Endometrial microvascular endothelial cells (primary cell): ENCODE measurements around the gene CDH11. TPM values are rescaled to one million over a fixed set of nuclear protein-coding genes. Genes with fewer than 3 reads are reported as not detected.

Source experiments
- in situ Hi-C: cut with HindIII; loops from 2 replicates; pipeline ENCODE4 v1.10.0; 2017; ENCODE audit warnings: low sequenced_read_pairs, low pct_unique_long_range_greater_than_20kb; ENCODE audit errors: inconsistent ontology term
- total RNA-seq: library from RNA; depleted of rRNA; stranded (reverse); fragments of >200 nt; gene quantifications from one replicate; pipeline ENCODE4 v1.2.3, GENCODE V29; 2015; ENCODE audit errors: inconsistent ontology term

The CDH11 gene, protein sequence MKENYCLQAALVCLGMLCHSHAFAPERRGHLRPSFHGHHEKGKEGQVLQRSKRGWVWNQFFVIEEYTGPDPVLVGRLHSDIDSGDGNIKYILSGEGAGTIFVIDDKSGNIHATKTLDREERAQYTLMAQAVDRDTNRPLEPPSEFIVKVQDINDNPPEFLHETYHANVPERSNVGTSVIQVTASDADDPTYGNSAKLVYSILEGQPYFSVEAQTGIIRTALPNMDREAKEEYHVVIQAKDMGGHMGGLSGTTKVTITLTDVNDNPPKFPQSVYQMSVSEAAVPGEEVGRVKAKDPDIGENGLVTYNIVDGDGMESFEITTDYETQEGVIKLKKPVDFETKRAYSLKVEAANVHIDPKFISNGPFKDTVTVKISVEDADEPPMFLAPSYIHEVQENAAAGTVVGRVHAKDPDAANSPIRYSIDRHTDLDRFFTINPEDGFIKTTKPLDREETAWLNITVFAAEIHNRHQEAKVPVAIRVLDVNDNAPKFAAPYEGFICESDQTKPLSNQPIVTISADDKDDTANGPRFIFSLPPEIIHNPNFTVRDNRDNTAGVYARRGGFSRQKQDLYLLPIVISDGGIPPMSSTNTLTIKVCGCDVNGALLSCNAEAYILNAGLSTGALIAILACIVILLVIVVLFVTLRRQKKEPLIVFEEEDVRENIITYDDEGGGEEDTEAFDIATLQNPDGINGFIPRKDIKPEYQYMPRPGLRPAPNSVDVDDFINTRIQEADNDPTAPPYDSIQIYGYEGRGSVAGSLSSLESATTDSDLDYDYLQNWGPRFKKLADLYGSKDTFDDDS
- total RNA-seq, result 17.6 TPM

DNA sequence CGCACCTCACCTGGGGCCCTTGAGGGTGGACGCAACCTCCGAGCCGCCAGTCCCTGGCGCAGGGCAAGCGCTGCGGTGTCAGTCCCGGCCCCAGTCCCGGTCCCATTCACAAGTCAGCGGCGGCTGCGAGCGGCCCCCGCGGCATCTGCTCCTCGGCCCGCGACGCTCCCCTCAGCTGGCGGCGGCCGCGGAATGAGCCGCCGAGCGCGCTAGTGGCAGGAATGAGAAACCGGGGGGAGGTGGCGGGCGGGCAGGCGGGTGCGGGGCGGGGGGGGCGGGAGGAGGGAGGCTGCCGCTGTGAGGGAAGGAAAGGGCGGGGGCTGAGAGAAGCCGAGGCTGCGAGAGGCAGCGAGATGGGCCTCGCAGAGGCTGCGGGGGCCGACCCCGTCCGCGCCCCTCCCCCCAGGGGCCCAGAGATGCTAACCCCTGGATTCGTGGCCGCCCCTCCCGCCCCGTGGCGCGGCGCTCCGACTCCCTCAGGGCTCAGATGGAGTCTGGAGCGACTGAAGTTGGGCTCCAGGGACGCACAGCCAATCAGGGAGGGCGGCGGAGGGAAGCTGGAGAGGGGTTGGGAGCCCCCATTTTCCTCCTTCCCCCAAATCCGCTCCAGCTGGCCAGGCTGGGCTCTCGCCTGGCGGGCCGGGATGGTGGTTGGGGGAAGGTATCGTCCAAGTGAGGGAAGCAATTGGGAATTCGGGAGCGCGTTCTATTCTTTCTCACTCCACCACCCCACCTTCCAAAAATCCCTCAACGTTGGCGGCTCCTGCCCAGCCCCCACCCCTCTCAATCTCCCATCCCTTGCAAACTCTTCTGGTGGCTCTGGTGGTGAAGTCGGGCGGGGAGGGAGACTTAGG lies at the start of gene CDH11:
Gene CDH11, minus strand, starts transcription at position 194 of the 854 bp plus-strand sequence. CDS start 117,194 bp downstream, outside the sequence.
- in situ Hi-C loops, result no loop called here

DNA sequence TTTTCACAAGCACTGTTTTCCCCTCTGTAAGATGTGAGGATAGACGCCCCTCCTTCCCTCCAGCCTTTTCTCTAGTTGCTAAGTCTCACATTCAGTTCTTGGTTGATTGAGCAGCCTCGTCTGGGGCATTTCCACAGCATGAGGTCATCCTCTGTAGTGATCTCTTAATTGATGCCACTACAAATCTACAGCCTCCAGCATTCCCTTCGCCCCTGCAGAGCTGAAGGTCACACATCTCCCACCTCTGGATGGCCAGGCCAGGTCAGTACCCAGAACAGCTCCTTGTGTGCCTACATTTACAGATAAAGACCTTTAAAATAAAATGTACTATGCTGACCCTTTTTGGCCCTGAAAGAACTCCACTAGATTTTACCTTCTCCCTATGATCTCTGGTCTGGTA lies 32.5 kb upstream of the CDH11 start:
- in situ Hi-C loops, result no loop called here

DNA sequence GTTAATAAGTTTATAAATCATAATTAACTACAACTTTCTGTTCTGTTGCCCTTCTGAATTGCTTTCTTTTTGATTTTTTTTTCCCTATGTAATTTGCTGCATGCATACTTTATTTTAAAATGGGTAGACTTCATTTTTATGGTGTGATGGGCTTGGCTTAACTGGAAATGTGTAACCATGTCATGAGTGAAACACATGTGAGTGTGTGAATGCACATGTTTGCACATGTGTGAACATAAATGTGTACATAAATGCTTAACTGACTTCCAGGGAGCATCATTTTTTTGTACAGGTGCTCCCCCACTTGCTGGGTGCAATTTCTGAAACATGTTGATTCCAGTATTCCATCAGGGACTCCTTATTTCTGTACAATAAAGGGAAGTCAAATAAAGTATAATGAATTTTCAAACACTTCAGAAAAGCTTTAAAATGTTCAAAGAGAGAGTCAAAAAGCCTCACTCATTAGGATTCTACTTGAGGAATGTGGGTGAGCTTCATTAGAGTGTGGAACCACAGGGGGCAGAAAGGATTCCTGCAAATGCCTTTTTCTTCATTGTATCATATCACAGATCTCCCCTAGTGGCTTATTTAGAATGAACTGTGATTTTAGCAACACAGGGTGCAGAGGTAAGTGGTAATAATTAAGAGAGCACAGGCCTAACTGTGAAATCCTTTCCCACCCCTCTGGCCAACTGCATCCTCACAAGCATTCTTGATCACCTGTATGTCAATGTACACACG lies 31.7 kb upstream of the CDH11 start:
- in situ Hi-C loops, result no loop called here

DNA sequence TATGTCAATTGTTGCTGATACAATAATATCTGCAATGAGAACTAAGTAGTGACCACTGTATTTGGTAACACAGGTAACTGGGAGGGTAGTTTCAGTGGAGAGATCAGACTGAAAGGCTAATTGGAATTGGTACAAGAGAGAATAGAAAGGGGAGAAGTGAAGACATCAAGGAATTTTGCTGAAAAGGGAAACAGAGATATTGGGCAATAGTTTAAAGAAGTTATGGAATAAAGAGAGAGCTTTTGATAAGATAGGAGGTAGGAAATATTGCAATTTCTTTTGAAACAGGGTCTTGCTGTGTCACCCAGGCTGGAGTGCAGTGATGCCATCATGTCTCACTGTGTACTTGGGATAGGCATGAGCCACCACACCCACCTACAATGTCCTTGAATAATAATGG lies 26.9 kb upstream of the CDH11 start:
- in situ Hi-C loops, result no loop called here

- in situ Hi-C loops, result no loop called here
Measured at GRCh38 chr16:65142276-65142675, 20.4 kb upstream of the CDH11 start.

- in situ Hi-C loops, result no loop called here
Measured at GRCh38 chr16:65136681-65137080, 14.8 kb upstream of the CDH11 start.

- in situ Hi-C loops, result no loop called here
Measured at GRCh38 chr16:65126845-65127624, 5.2 kb upstream of the CDH11 start.

DNA sequence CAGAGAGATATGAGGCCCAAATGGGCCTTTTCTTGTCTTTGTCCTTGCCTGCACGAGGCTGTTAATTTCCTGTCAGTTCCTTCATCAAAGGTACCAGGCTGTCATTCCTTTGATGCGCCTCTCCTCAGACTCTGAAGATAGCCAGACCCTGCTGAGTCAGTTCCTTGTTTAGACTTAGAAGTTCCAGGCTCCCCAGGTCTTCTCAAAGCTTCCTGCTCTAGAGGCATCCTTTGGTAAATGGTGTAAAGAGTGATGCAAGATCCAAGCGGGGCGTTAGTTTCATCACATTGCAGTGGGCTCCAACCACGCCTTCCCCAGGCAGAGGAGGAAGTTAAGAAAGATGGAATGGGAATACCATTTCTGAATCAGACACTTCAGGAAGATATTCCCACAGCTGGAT lies 4.0 kb upstream of the CDH11 start:
- in situ Hi-C loops, result no loop called here

- in situ Hi-C loops, result no loop called here
Measured at GRCh38 chr16:65125322-65125721, 3.5 kb upstream of the CDH11 start.

DNA sequence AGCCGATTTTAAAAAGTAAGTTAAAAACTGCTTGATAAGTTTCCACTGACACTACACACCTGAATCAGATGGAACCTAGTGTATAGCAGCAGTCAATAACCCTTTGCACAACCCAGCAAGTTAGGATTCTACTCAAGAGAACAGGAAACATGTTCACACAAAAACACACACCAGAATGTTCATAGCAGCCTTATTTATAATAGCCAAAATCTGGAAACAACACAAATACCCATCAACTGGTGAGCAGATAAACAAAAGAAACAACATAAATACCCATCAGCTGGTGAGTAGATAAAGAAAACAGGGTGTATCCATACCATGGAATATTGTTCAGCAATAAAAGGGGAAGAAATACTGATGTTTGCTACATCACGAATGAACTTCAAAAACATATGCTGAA lies 2.7 kb upstream of the CDH11 start:
- in situ Hi-C loops, result no loop called here

DNA sequence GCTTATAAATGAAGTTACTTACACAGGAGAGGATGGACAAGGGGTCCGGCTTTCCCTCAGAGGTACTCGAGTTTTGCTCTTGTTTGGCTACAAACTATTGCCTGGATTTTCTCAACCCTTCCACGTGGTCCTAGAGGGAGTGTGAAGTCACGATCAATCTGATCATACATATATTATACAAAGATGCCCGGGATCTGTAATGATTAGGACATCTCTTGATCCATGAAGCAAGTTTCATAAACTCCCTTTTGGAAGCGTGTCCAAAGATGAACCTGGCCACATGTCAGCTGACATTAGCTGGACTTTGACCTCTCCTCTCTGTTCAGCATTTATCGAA lies 2.3 kb upstream of the CDH11 start:
- in situ Hi-C loops, result no loop called here

DNA sequence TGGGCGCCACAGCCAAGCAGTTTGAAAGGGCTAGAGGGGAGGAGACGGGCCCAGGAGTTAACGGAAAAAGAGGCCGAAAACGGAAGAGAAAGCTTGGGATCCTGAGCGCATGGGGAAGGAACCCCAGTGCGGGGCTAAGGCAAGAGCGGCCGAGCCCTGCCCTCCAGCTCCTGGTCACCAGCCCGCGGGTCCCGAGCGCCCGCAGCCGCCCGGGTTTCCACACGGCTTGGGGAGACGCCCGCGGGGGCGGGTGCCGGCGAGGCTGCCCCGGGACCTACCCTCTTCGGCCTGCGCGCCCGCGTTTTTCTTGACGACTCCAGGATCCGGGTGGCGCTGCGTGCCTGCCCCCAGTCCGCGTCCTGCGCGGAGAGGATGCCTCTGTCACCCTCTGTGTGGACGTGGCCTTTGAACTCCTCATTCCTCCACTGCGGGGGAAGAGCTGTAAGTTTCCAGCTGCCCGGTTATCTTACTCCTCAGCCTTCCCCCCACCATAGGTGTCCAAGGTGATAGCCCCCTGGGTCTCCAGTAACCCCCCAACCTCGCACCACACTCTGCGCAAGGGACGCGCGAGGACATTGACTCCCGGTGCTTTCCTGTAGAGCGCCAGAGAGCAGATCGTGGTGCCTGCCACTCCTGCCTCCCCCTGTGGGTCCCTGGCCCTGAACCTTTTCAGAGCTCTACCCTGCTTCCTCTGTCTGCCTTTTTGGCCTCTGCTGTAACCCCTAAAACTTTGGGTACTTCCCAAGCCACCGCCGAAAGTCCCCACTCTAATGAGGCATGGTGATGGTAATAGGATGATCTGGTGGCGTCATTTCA lies 1.7 kb upstream of the CDH11 start:
- in situ Hi-C loops, result no loop called here

DNA sequence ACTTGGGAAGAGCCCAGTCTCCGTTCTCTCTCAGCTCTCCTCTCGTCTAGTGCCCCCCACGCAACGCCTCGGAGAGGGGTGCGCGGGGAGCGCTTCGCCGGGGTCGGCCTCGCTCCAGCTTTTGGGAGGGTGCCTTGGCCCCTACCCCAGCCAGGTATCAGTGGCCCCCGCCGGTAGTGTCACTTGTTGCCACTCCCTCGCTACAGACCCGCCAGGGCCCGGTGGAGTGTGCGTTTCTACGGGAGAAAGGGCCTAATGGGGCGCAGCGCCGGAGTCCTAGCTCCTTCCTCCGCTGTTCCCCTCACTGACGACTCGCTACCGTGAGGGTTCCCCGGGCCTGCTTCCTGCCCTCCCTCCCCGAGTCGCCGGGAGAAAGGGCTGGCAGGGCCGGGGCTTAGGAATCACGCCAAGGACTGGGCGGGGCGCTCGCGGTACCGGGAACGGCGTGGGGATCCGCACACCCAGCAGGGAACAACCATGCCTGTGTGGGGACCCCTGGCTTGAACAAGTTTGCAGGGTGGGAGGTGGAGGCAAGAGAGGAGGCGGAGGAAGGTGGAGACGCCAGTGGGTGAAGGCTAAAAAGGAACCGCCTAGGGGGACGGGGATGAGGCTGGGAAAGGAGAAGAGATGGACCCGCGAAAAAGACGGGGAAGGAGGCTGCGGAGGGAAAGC lies 997 bp upstream of the CDH11 start:
- in situ Hi-C loops, result no loop called here

- in situ Hi-C loops, result no loop called here
Measured at GRCh38 chr16:65120831-65121721, 787 bp downstream of the CDH11 start.

GRCh38 chr16:65120461-65120830 lies 1.4 kb downstream of the CDH11 start:
- in situ Hi-C loops, result no loop called here

- in situ Hi-C loops, result no loop called here
Measured at GRCh38 chr16:65119901-65120401, 1.9 kb downstream of the CDH11 start.
